NCI-H2196 (cell line): ENCODE results near the gene DNAI2.
A peak's percentile ranks its signal among the peaks of the same experiment; 100 is the strongest.

Experiments used
- DNase-seq: peaks from one replicate; lab custom pipeline; 2025; ENCODE audit not compliant: unreplicated experiment; lab: John Stamatoyannopoulos, UW

The DNAI2 gene

GRCh38 chr17:74303305-74303704 lies 29.3 kb downstream of the DNAI2 start:
- DNase-seq = no peak

GRCh38 chr17:74304184-74304583 lies 30.1 kb downstream of the DNAI2 start:
- no peak for DNase-seq

GRCh38 chr17:74305865-74306654 lies 32.0 kb downstream of the DNAI2 start:
- DNase-seq = peak; percentile 33

- DNase-seq = no peak
Measured at GRCh38 chr17:74307984-74308773, 34.1 kb downstream of the DNAI2 start.

- no peak for DNase-seq
Measured at GRCh38 chr17:74309902-74310301, 35.9 kb downstream of the DNAI2 start.

GRCh38 chr17:74314877-74315276 lies 40.8 kb downstream of the DNAI2 start:
- no peak for DNase-seq

- DNase-seq = no peak
Measured at GRCh38 chr17:74316220-74316619, 42.2 kb downstream of the DNAI2 start.

GRCh38 chr17:74317071-74317470 lies 43.0 kb downstream of the DNAI2 start:
- no peak for DNase-seq

GRCh38 chr17:74318391-74318790 lies 44.4 kb downstream of the DNAI2 start:
- DNase-seq = no peak

GRCh38 chr17:74324521-74324920 lies 50.5 kb downstream of the DNAI2 start:
- DNase-seq = no peak

GRCh38 chr17:74325376-74325742 lies 51.3 kb downstream of the DNAI2 start:
- no peak for DNase-seq

GRCh38 chr17:74325743-74326379 lies 51.8 kb downstream of the DNAI2 start, which contains the start of gene KIF19:
TSS of gene KIF19 (plus strand) at chr17:74326226. CDS start at chr17:74326350, 124 bp downstream.
- DNase-seq = peak; percentile 64

- no peak for DNase-seq
Measured at GRCh38 chr17:74326506-74326905, 52.5 kb downstream of the DNAI2 start.

GRCh38 chr17:74328487-74328886 lies 54.5 kb downstream of the DNAI2 start:
- no peak for DNase-seq

GRCh38 chr17:74329378-74329777 lies 55.3 kb downstream of the DNAI2 start:
- no peak for DNase-seq

- no peak for DNase-seq
Measured at GRCh38 chr17:74330446-74330845, 56.4 kb downstream of the DNAI2 start.

- no peak for DNase-seq
Measured at GRCh38 chr17:74332017-74332650, 58.1 kb downstream of the DNAI2 start.

- peak; percentile 79 for DNase-seq
Measured at GRCh38 chr17:74332763-74333283, 58.8 kb downstream of the DNAI2 start.

GRCh38 chr17:74334393-74335039 lies 60.5 kb downstream of the DNAI2 start:
- DNase-seq = peak; percentile 26

GRCh38 chr17:74335529-74336062 lies 61.6 kb downstream of the DNAI2 start:
- no peak for DNase-seq
